ENCODE results near the gene BICD1. TPM values are rescaled to one million over a fixed set of nuclear protein-coding genes. Genes with fewer than 3 reads are reported as not detected.

The BICD1 gene
- polyA plus RNA-seq, 1 experiment = 7.9 TPM

DNA sequence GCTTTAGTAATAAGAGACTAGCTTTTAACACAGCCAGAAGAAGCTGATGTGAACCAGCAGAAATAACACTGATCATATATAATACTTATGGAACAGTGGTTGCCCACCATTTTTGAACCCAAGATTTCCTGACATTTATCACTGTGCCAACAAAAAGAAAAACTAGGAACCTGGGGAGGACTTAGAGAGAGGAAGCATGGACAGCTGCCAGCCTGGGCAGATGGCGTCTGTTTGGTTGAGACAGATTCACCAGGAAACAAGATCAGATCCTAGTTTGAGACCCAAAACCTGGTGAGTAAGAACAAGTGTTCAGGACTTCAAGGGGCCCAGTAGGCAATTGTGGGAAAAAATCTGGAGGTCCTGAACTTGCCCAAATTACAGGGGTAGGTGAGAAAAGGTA is 95.3 kb downstream of the BICD1 start:
- POLR2A ChIA-PET = no interaction called here
- CTCF ChIA-PET = interaction anchor here (1.0 kb wide), 1 partner anchor 9 kb away, joined by 3 read pairs; no protein-coding TSS in a partner anchor
- no peaks in the 10 kb centered on the region for H3K36me3 ChIP-seq (ENCODE audit: control insufficient read depth, insufficient read depth, low read length)
- no peak overlapping the region for H3K4me3 ChIP-seq (ENCODE audit: low read depth, low read length)
- no peaks in the 10 kb centered on the region for H3K27me3 ChIP-seq (ENCODE audit: control insufficient read depth, insufficient read depth, low read length)
- no peak for DNase-seq (ENCODE audit: low read depth)
- TF ChIP-seq, protein P1, sequence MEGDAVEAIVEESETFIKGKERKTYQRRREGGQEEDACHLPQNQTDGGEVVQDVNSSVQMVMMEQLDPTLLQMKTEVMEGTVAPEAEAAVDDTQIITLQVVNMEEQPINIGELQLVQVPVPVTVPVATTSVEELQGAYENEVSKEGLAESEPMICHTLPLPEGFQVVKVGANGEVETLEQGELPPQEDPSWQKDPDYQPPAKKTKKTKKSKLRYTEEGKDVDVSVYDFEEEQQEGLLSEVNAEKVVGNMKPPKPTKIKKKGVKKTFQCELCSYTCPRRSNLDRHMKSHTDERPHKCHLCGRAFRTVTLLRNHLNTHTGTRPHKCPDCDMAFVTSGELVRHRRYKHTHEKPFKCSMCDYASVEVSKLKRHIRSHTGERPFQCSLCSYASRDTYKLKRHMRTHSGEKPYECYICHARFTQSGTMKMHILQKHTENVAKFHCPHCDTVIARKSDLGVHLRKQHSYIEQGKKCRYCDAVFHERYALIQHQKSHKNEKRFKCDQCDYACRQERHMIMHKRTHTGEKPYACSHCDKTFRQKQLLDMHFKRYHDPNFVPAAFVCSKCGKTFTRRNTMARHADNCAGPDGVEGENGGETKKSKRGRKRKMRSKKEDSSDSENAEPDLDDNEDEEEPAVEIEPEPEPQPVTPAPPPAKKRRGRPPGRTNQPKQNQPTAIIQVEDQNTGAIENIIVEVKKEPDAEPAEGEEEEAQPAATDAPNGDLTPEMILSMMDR (IDR thresholded peaks at IDR 0.05; ENCODE audit: insufficient read depth, low read depth, low read length) = no peak

DNA sequence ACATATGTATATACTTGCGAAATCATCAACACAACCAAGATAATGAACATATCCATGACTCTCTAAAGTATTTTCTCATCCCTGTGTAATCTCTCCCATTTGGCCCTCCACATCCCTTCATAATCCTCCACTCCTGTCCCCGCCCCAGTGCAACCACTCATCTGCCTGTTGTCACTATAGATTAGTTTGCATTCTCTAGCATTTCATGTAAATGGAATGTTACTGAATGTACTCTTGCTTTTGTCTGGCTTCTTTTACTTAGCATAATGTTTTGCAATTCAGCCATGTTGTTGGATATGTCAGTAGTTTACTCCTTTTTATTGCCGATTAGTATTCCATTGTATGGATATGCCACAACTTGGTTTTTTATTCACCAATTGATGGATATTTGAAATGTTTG is 99.1 kb downstream of the BICD1 start:
- TF ChIP-seq, protein P1 (IDR thresholded peaks at IDR 0.05; ENCODE audit: insufficient read depth, low read depth, low read length) = no peak
- H3K27me3 ChIP-seq (ENCODE audit: control insufficient read depth, insufficient read depth, low read length) = no peaks in the 10 kb centered on the region

DNA sequence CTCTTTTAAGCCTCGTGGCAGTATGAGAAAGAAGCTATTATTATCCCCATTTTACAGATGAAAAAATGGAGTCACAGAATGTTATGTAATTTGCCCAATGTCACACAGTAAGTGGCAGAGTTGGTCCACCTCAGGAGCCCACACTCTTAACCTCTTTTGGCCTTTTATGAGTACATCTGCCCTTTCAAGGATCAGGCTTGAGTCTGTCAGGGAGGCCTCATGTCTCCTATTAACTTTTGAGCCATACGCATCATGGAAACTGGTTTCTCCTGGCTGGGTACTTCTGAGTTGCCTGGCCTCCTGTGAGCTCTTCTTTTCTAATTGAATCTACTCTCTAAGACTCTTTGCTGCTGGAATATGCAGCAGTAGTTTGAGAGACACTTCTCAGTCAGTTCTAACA is 101.7 kb downstream of the BICD1 start:
- POLR2A ChIA-PET = no interaction called here
- Histone ChIP-seq H3K27me3 (ENCODE audit: control insufficient read depth, insufficient read depth, low read length) (no peaks in the 10 kb centered on the region), H3K36me3 (ENCODE audit: control insufficient read depth, insufficient read depth, low read length) (no peaks in the 10 kb centered on the region), H3K4me3 (ENCODE audit: low read depth, low read length) (no peak overlapping the region)
- CTCF ChIA-PET = interaction anchor here (0.7 kb wide), 1 partner anchor 148 kb away, joined by 4 read pairs; no protein-coding TSS in a partner anchor
- TF ChIP-seq, protein P1 (IDR thresholded peaks at IDR 0.05; ENCODE audit: insufficient read depth, low read depth, low read length) = no peak
- DNase-seq (ENCODE audit: low read depth) = no peak

More for the DNA sequence above, 99.1 kb downstream of the BICD1 start:
- no peaks in the 10 kb centered on the region for H3K36me3 ChIP-seq (ENCODE audit: control insufficient read depth, insufficient read depth, low read length)
- ChIA-PET CTCF (no interaction called here), POLR2A (no interaction called here)
- no peak for DNase-seq (ENCODE audit: low read depth)
- no peak overlapping the region for H3K4me3 ChIP-seq (ENCODE audit: low read depth, low read length)

DNA sequence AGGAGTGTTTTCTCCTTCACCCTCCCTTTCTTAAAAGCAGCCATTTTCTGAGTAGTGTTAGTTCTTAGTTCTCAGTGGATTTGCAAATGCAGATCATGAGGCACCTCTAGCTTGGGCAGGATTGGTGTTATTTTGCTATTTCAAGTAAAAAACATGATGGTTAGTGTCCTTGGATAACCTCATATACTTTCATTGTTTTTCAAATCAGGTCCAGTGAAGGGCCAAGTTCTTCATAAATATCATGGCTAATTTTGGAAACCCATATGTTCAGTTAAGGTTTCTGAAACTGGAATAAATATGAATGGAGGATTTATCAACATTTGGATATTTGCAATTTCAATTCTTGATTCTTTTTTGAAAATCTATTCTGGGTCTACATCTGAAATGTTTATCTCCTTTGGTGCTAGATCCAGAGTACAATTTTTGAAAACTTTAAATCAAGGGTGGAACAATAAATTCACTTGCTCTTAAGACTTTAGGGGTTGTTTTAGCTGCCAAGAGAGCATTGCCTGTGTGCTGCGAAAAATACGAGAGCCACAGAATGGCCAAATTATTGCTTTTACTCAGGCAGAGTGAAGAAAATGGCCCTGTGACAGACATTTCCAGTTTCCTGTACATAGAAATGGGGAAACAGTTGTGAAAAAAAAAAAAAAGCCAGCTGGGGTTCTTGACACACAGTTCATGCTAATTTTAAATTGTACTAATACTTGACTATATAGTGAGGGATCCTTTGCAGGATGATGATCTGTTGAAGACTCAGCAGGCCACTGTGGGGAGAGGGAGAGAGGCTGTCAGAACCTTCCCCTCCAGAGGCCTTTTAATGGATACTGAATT is 104.6 kb downstream of the BICD1 start:
- no peak for DNase-seq (ENCODE audit: low read depth)
- CTCF ChIA-PET = interaction anchor here (0.7 to 1.2 kb wide), 2 partner anchors 9 to 166 kb away, joined by 3 read pairs; no protein-coding TSS in a partner anchor
- POLR2A ChIA-PET = interaction anchor here (0.5 to 0.7 kb wide), 2 partner anchors 545 to 906 kb away, joined by 3 to 4 read pairs; partner anchors contain the start of gene YARS2
- Histone ChIP-seq H3K4me3 (ENCODE audit: low read depth, low read length) (no peak overlapping the region), H3K36me3 (ENCODE audit: control insufficient read depth, insufficient read depth, low read length) (no peaks in the 10 kb centered on the region), H3K27me3 (ENCODE audit: control insufficient read depth, insufficient read depth, low read length) (no peaks in the 10 kb centered on the region)
- TF ChIP-seq, protein P1 (IDR thresholded peaks at IDR 0.05; ENCODE audit: insufficient read depth, low read depth, low read length) = no peak

DNA sequence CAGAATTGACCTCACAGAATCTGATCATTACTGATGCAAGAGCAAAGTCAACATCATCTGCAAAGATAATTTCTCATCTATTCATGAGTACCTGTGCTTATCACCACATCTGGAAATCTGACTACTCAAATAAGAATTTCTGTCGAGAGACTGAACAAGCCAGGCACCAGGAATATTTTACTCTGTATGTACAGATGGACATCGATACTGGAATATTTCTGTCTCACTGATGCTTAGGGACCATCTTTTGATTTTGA is 105.2 kb downstream of the BICD1 start:
- Histone ChIP-seq H3K36me3 (ENCODE audit: control insufficient read depth, insufficient read depth, low read length) (no peaks in the 10 kb centered on the region), H3K27me3 (ENCODE audit: control insufficient read depth, insufficient read depth, low read length) (no peaks in the 10 kb centered on the region), H3K4me3 (ENCODE audit: low read depth, low read length) (no peak overlapping the region)
- ChIA-PET CTCF (interaction anchor here (0.7 kb wide), 1 partner anchor 167 kb away, joined by 3 read pairs; no protein-coding TSS in a partner anchor), POLR2A (interaction anchor here (0.5 to 0.7 kb wide), 2 partner anchors 544 to 907 kb away, joined by 3 to 4 read pairs; partner anchors contain the start of gene YARS2)
- DNase-seq (ENCODE audit: low read depth) = no peak
- TF ChIP-seq, protein P1 (IDR thresholded peaks at IDR 0.05; ENCODE audit: insufficient read depth, low read depth, low read length) = no peak
